K562 (cell line): ENCODE measurements around the gene C14orf180. TPM values are rescaled to one million over a fixed set of nuclear protein-coding genes. Genes with fewer than 3 reads are reported as not detected.

Source experiments
- ATAC-seq: fragments of 200-7000 bp; cut with Tn5 transposase; 3 replicates; pipeline ENCODE4 v1.9.1; 2020; ENCODE audit warnings: moderate library complexity
- BruUV-seq: library from RNA; stranded (reverse); fragments of 400-500 nt; replicated peaks from 2 replicates; lab custom pipeline; 2021; lab: Mats Ljungman, UMichigan
- CTCF ChIA-PET: fragments of 300-600 bp; formaldehyde crosslinking; extraction: SDS; loops from one replicate; lab custom pipeline; 2021; ENCODE audit warnings: low intra/inter-chr PET ratio; lab: Yijun Ruan, JAX
- POLR2A ChIA-PET: fragments of 300-600, 350-650 bp; sonication (Branson Sonifier 250); formaldehyde crosslinking; extraction: SDS; loops from one replicate; lab custom pipeline; 2021; ENCODE audit warnings: antibody characterized with exemption, inconsistent platforms; lab: Yijun Ruan, JAX
- DNase-seq, 4 experiments: peaks; one replicate each; pipeline versions ENCODE4 v3.0.0 to v3.0.0-alpha.2; 2011 to 2018; ENCODE audit warnings: low spot score in 3 of 4, mixed read lengths in 3 of 4; ENCODE audit errors: extremely low read depth in 1 of 4
- FAIRE-seq: peaks from 2 replicates; lab custom pipeline; 2011; peaks lifted over from hg19 to GRCh38; lab: Jason Lieb, UNC
- H2AFZ ChIP-seq: 2 replicates; pipeline ENCODE4 v1.6.0; 2011; ENCODE audit warnings: low read depth, low read length, control low read depth, inconsistent platforms
- H3K27ac ChIP-seq: fragments of 200-600 bp; 3 replicates; pipeline ENCODE4 v1.8.0; 2011; ENCODE audit warnings: low read depth, mild to moderate bottlenecking, control low read depth, inconsistent platforms, low read length, moderate library complexity, mixed read lengths; ENCODE audit errors: extremely low read depth
- H3K27me3 ChIP-seq, 2 experiments: fragments of 300-600 bp in 1 of 2; 2 replicates in 1 of 2; 3 replicates in 1 of 2; pipeline versions ENCODE4 v1.6.0 to v1.8.0; 2011; ENCODE audit warnings: inconsistent platforms in 2 of 2, low read length in 2 of 2, mild to moderate bottlenecking in 1 of 2, mixed read lengths in 1 of 2, moderate library complexity in 1 of 2; ENCODE audit not compliant: control insufficient read depth in 2 of 2, insufficient read depth in 2 of 2
- H3K36me3 ChIP-seq: fragments of 300-600 bp; 3 replicates; pipeline ENCODE4 v1.8.0; 2011; ENCODE audit warnings: mild to moderate bottlenecking, low read length, inconsistent platforms; ENCODE audit not compliant: control insufficient read depth, insufficient read depth
- H3K4me1 ChIP-seq, 2 experiments: fragments of 200-600 bp in 1 of 2; replicated peaks in 1 of 2; 2 replicates in 1 of 2; 3 replicates in 1 of 2; pipeline versions ENCODE4 v1.5.1 to v1.8.0; 2011; ENCODE audit warnings: inconsistent platforms in 2 of 2, low read length in 2 of 2, mild to moderate bottlenecking in 1 of 2, mixed read lengths in 1 of 2, moderate library complexity in 1 of 2; ENCODE audit not compliant: control insufficient read depth in 2 of 2, insufficient read depth in 2 of 2
- H3K4me2 ChIP-seq: 2 replicates; pipeline ENCODE4 v1.6.1; 2011; ENCODE audit warnings: low read length, control low read depth, inconsistent platforms, mixed read lengths; ENCODE audit not compliant: insufficient read depth
- H3K4me3 ChIP-seq: fragments of 200-600 bp; sonication (generic), shearing (Covaris generic); 2 replicates; pipeline ENCODE4 v1.5.1; 2016; ENCODE audit warnings: control low read depth, inconsistent platforms
- H3K79me2 ChIP-seq: fragments of 200-600 bp; 3 replicates; pipeline ENCODE4 v1.8.0; 2011; ENCODE audit warnings: low read length, inconsistent platforms; ENCODE audit not compliant: control insufficient read depth, insufficient read depth
- H3K9ac ChIP-seq, 2 experiments: 2 replicates each; pipeline versions ENCODE4 v1.6.0 to v1.6.1; 2011; ENCODE audit warnings: low read depth in 2 of 2, low read length in 2 of 2, control low read depth in 1 of 2, inconsistent platforms in 1 of 2, mild to moderate bottlenecking in 1 of 2, mixed read lengths in 1 of 2; ENCODE audit not compliant: insufficient read depth in 1 of 2
- H3K9me1 ChIP-seq: one replicate; pipeline ENCODE4 v1.6.0; 2011; ENCODE audit warnings: inconsistent platforms, mild to moderate bottlenecking, low read length, moderate library complexity; ENCODE audit not compliant: control insufficient read depth, insufficient read depth
- H3K9me3 ChIP-seq: replicated peaks from 2 replicates; pipeline ENCODE4 v1.5.1; 2011; ENCODE audit warnings: low read depth, low read length, inconsistent platforms; ENCODE audit not compliant: control insufficient read depth, insufficient read depth
- H4K20me1 ChIP-seq: replicated peaks from 2 replicates; pipeline ENCODE4 v1.6.1; 2011; ENCODE audit warnings: low read length, inconsistent platforms, mixed read lengths; ENCODE audit not compliant: control insufficient read depth, insufficient read depth
- CHD4 ChIP-seq: fragments of 200-600 bp; sonication (generic); IDR thresholded peaks from 3 replicates; pipeline ENCODE4 v1.6.1; 2012; ENCODE audit warnings: low read depth, mild to moderate bottlenecking, mixed read lengths, low read length, inconsistent platforms; ENCODE audit not compliant: insufficient read depth, insufficient replicate concordance, poor library complexity, severe bottlenecking
- CXXC5 ChIP-seq: fragments of 250-450 bp; sonication (Bioruptor Pico); IDR thresholded peaks from 2 replicates; pipeline ENCODE4 v1.8.0; 2022; ENCODE audit warnings: inconsistent platforms, mild to moderate bottlenecking, moderate library complexity
- ETV5 ChIP-seq: sonication (generic); formaldehyde crosslinking; IDR thresholded peaks from 2 replicates; pipeline ENCODE4 v1.4.0; 2020; ENCODE audit warnings: low read depth, mild to moderate bottlenecking, missing genetic modification reagents
- FOS ChIP-seq: IDR thresholded peaks from 3 replicates; pipeline ENCODE4 v1.6.1; 2011; ENCODE audit not compliant: insufficient read length; ENCODE audit errors: extremely low read depth
- KAT7 ChIP-seq: sonication (generic); formaldehyde crosslinking; IDR thresholded peaks from 2 replicates; pipeline ENCODE4 v1.8.0; 2022; ENCODE audit warnings: missing genetic modification reagents, mild to moderate bottlenecking, borderline replicate concordance
- MLLT1 ChIP-seq, 2 experiments: fragments of 450-650 bp; IDR thresholded peaks; 2 replicates each; pipeline ENCODE4 v1.6.1; 2016
- NCOA2 ChIP-seq, 2 experiments: fragments of 450-650 bp; IDR thresholded peaks; 2 replicates each; pipeline ENCODE4 v1.6.1; 2018; ENCODE audit warnings: mild to moderate bottlenecking in 2 of 2, moderate library complexity in 1 of 2; ENCODE audit not compliant: partially characterized antibody in 2 of 2
- SIRT6 ChIP-seq: IDR thresholded peaks from one replicate; pipeline ENCODE4 v1.6.1; 2012; ENCODE audit warnings: low read depth, mild to moderate bottlenecking, control low read depth, inconsistent platforms, low read length, moderate library complexity
- ZBTB7A ChIP-seq: IDR thresholded peaks from 2 replicates; pipeline ENCODE4 v1.6.1; 2011; ENCODE audit warnings: low read depth, mild to moderate bottlenecking, low read length, moderate library complexity, borderline replicate concordance; ENCODE audit not compliant: control insufficient read depth
- ZNF324 ChIP-seq: fragments of 250-450 bp; sonication (Bioruptor Pico); IDR thresholded peaks from 2 replicates; pipeline ENCODE4 v1.4.0; 2020; ENCODE audit warnings: mild to moderate bottlenecking
- WGBS: fragments of 100-300 bp; shearing (Covaris generic); methylation state at CpG from one replicate; pipeline ENCODE4 v1.1.6; 2016; ENCODE audit warnings: low coverage, mixed read lengths; ENCODE audit not compliant: insufficient coverage; ENCODE audit errors: missing lambda C conversion rate; 5-methylcytosine and 5-hydroxymethylcytosine counted together
- in situ Hi-C: fragments of 300-500 bp; cut with MboI; formaldehyde crosslinking; loops from 4 replicates; pipeline ENCODE4 v1.15.0; 2018; ENCODE audit warnings: inconsistent platforms, mixed read lengths
- intact Hi-C: fragments of 100-400 bp; cut with micrococcal nuclease; formaldehyde crosslinking; loops from 2 replicates; pipeline ENCODE4 v1.14.2; 2022
- polyA plus RNA-seq, 8 experiments: library from polyadenylated mRNA; depleted of rRNA in 4 of 8; stranded (reverse) in 5 of 8; unstranded in 3 of 8; fragments of >200 nt; fragmentation: Nextera tagmentation in 2 of 8; fragmentation: Illumina TruSeq in 1 of 8; extraction: Ambion mirVana in 2 of 8; extraction: Trizol in 1 of 8; gene quantifications; 2 replicates each; pipeline versions ENCODE4 v1.2.1 to v1.2.3, GENCODE V29; 2011 to 2014; ENCODE audit warnings: inconsistent platforms in 1 of 8, missing spikeins in 1 of 8
- total RNA-seq, 7 experiments: library from RNA; depleted of rRNA in 6 of 7; stranded (reverse); fragments of >200 nt in 6 of 7; fragmentation: Illumina TruSeq in 2 of 7; extraction: Trizol in 2 of 7; gene quantifications; 2 replicates each; pipeline versions ENCODE4 v1.2.1 to v1.2.3, GENCODE V29; 2011 to 2021; ENCODE audit warnings: low replicate concordance in 1 of 7

C14orf180 gene
- total and polyA plus RNA-seq, 9 of the 15 experiments (the other 6 are each of a cell fraction or from before 2014, with no cell fraction given) = not detected

DNA sequence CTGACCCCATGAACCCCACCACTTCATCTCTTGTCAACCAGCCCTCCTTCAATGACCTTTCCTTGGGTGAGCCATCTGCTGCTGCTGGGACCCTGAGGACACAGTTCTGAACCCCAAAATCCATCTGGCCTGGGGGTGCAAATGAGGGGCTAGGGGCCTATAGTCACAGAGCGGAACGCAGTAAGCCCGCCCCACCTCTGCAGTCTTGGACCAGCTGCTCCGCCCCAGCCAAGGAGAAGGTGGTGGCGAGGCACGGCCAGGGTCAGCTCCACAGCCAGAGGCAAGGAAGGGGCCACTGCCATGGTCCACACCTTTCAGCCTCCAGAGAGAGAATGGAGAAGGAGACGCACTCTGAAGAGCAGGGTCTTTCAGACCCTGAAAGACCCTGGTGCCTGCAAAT is 19.9 kb downstream of the C14orf180 start:
- H3K4me3 ChIP-seq = no peak overlapping the region
- H2AFZ ChIP-seq = no peak overlapping the region
- intact Hi-C loops = no loop called here
- no peaks in the 10 kb centered on the region for H4K20me1 ChIP-seq
- BruUV-seq = no TSS peak
- H3K36me3 ChIP-seq = no peaks in the 10 kb centered on the region
- no peak overlapping the region for H3K27ac ChIP-seq
- no peaks in the 10 kb centered on the region for H3K9me1 ChIP-seq
- H3K4me2 ChIP-seq = no peak overlapping the region
- H3K27me3 ChIP-seq = peaks cover 0 to 16% of the 10 kb centered on the region in 2 experiments; a peak in 2 of 5 replicates
- no peaks in the 10 kb centered on the region for H3K9me3 ChIP-seq
- CTCF ChIA-PET = no interaction called here
- no peak for ATAC-seq
- no peak for TF ChIP-seq CXXC5
- no peak for TF ChIP-seq NCOA2 (IDR thresholded peaks at IDR 0.05; ENCODE audit: partially characterized antibody in 2 of 2)
- no peak for TF ChIP-seq ZBTB7A
- TF ChIP-seq SIRT6 = no peak
- TF ChIP-seq KAT7 (CRISPR knock-in tag) = no peak
- no peak for TF ChIP-seq MLLT1 (IDR thresholded peaks at IDR 0.05)
- no peak for TF ChIP-seq CHD4
- no peak for TF ChIP-seq ZNF324 (CRISPR knock-in tag)
- no peak for TF ChIP-seq FOS
- no peak for TF ChIP-seq ETV5 (CRISPR knock-in tag)
- TF ChIP-seq, all 486 proteins: peak for 0
- POLR2A ChIA-PET = no interaction called here
- Histone ChIP-seq H3K4me1 (peaks cover 0 to 8% of the 10 kb centered on the region in 2 experiments; a peak in 2 of 5 replicates), H3K9ac (no peak overlapping the region), H3K79me2 (no peaks in the 10 kb centered on the region)
- in situ Hi-C loops = no loop called here
- FAIRE-seq (no peak), DNase-seq (no peak)
- WGBS = 0% methylated on average over 6 of the region's 7 CpGs
